Fibroblast of mammary gland (primary cell): Measurements from ENCODE around the gene CLEC2A.
A peak's percentile ranks its signal among the peaks of the same experiment; 100 is the strongest.

Experiments
- DNase-seq: peaks from one replicate; pipeline ENCODE4 v3.0.0-alpha.2; 2010; ENCODE audit warnings: low read depth
- H3K4me3 ChIP-seq: 2 replicates; pipeline ENCODE4 v1.5.1; 2011; ENCODE audit warnings: low read depth, mild to moderate bottlenecking, low read length, moderate library complexity; ENCODE audit not compliant: control insufficient read depth
- CTCF ChIP-seq: conservative IDR thresholded peaks from 2 replicates; pipeline ENCODE4 v1.5.1; 2011; ENCODE audit warnings: low read depth, low read length, inconsistent platforms; ENCODE audit not compliant: control insufficient read depth, insufficient read depth

CLEC2A gene

GRCh38 chr12:9907769-9908168 lies 24.4 kb downstream of the CLEC2A start:
- DNase-seq, result no peak
- TF ChIP-seq CTCF, result no peak
- no peak overlapping the region for H3K4me3 ChIP-seq

- no peak for TF ChIP-seq CTCF
- no peak overlapping the region for H3K4me3 ChIP-seq
- DNase-seq, result peak; percentile 2
Measured at GRCh38 chr12:9906873-9907272, 25.3 kb downstream of the CLEC2A start.

DNA sequence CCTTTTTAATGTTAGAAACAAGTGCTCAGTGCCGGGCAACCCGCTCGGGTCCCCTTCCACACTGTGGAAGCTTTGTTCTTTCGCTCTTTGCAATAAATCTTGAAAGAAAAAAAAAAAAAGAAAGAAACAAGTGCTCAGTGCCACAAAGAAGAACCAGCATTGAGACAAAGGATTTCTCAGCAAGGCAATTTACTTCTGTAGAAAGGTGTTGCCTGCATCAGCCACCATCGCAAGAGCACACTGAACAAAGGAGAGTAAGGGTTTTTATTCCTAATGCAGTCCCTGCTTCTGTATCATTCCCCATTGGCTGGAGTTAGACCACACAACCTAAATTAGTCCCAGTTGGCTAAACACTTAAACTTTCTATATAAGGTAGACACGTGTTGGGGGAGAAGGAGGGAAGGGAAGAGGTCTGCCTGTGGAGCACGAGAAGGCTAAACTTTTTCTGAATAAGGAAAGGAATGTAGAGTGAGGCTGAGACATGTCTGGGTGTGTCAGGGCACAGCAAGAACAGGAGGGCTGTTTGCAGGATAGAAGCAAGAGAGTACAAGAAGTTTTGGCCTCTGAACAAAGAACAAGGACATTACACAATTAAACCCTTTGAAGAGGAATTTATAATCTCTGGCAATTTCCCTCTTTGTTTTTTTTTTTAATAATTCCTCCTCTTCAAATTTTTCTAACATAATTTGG lies 29.5 kb downstream of the CLEC2A start:
- H3K4me3 ChIP-seq, result no peak overlapping the region
- DNase-seq, result no peak
- TF ChIP-seq CTCF, result no peak

GRCh38 chr12:9900930-9901329 lies 31.2 kb downstream of the CLEC2A start:
- no peak overlapping the region for H3K4me3 ChIP-seq
- TF ChIP-seq CTCF, result no peak
- no peak for DNase-seq

DNA sequence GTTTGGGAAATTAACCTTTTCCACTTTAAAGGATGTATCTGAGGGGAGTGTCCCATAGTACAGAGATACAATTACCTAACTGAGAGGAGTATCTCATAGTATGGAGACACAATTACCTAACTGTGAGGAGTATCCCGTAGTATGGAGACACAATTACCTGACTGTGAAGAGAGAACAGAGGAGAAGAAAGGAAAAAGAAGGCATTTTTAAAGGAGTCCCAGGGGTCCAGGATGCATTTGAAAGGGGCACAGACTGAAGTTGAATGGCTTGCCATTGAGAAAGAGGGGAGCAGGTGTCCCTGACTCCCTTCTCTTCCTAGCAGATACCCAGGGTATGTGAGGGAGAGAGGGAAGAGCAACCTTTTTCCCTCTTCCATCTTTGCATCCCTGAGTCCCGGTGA lies 33.0 kb downstream of the CLEC2A start:
- H3K4me3 ChIP-seq, result no peak overlapping the region
- no peak for DNase-seq
- no peak for TF ChIP-seq CTCF

DNA sequence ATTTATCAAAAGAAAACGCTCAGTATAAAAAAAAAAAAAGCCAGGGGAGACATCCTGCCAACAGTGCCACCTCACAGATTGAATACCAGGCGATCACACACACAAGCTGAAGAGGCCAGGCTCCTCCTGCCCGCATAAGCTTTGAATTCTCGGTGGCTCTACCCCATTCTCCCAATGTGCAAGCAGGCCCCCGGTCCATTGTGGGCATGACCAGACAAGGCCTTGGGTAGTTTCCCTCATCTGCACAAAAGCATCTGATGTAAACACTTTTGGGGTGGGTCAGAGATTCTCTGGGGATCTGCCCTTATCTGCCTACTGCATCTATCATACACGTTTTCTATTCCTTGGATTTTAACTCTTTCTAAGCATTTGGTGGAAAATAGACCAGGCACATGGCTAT lies 34.6 kb downstream of the CLEC2A start:
- no peak overlapping the region for H3K4me3 ChIP-seq
- no peak for TF ChIP-seq CTCF
- no peak for DNase-seq
